ENCODE measurements around the gene OSBPL1A. TPM values are rescaled to one million over a fixed set of nuclear protein-coding genes. Genes with fewer than 3 reads are reported as not detected.

OSBPL1A gene
- total RNA-seq, 4 donors from 2014 or later, result 61.5 to 227 (median 98.7) TPM

DNA sequence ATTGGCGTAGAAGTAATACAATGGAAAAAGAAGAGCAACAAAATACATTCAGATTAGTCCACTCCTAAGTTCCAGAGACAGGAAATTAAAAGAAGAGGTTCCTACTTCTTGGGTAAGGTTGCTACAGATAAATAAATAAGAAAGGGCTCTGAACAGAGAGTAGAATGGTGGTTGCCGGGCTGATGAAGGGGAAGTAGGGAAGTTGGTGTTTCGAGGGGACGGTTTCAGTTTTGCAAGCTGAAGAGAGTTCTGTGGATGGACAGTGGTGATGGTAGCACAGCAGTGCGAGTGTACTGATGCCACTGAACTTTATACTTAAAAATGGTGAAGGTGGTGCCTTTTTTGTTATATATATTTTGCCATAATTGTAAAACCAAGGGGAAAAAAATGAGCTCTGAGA is 210.6 kb downstream of the OSBPL1A start:
- H3K27ac ChIP-seq, result no peak overlapping the region
- H3K27me3 ChIP-seq, result no peaks in the 10 kb centered on the region
- H3K4me1 ChIP-seq, result peaks cover 40 to 42% of the 10 kb centered on the region in 2 donors
- peaks cover 0 to 7% of the 10 kb centered on the region in 2 donors for H3K36me3 ChIP-seq
- no peak for TF ChIP-seq POLR2A (IDR thresholded peaks at IDR 0.05)
- TF ChIP-seq, protein P1, sequence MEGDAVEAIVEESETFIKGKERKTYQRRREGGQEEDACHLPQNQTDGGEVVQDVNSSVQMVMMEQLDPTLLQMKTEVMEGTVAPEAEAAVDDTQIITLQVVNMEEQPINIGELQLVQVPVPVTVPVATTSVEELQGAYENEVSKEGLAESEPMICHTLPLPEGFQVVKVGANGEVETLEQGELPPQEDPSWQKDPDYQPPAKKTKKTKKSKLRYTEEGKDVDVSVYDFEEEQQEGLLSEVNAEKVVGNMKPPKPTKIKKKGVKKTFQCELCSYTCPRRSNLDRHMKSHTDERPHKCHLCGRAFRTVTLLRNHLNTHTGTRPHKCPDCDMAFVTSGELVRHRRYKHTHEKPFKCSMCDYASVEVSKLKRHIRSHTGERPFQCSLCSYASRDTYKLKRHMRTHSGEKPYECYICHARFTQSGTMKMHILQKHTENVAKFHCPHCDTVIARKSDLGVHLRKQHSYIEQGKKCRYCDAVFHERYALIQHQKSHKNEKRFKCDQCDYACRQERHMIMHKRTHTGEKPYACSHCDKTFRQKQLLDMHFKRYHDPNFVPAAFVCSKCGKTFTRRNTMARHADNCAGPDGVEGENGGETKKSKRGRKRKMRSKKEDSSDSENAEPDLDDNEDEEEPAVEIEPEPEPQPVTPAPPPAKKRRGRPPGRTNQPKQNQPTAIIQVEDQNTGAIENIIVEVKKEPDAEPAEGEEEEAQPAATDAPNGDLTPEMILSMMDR (IDR thresholded peaks at IDR 0.05 in 4 of 5, conservative IDR thresholded peaks at IDR 0.05 in 1 of 5), result no peak
- intact Hi-C loops (cut with DNase I; ENCODE audit: low total_unique reads) (no loop called here), in situ Hi-C loops (cut with MboI; ENCODE audit: low sequenced_read_pairs in 4 of 4) (no loop called here)
- no peaks in the 10 kb centered on the region for H3K9me3 ChIP-seq
- no peak for DNase-seq
- no peak overlapping the region for H3K4me3 ChIP-seq
- no peak for ATAC-seq

DNA sequence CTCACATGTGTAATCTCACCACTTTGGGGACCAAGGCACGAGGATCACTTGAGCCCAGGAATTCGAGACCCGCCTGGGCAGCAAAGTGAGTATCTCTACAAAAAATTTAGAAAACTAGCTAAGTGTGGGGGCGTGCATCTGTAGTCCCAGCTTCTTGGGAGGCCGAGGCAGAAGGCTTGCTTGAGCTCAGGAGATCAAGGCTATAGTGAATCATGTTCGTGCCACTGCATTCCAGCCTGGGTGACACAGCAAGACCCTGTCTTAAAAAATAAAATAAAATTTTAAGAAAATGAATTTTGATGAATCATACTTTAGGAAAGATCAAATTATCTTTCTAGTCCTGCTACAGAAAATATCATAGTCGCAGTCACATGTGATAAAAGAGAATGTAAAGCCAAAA is 211.8 kb downstream of the OSBPL1A start:
- in situ Hi-C loops (cut with MboI; ENCODE audit: low sequenced_read_pairs in 4 of 4) (no loop called here), intact Hi-C loops (cut with DNase I; ENCODE audit: low total_unique reads) (no loop called here)
- H3K4me1 ChIP-seq, result peaks cover 27 to 30% of the 10 kb centered on the region in 2 donors
- H3K27ac ChIP-seq, result no peak overlapping the region
- DNase-seq (no peak), ATAC-seq (no peak)
- no peak for TF ChIP-seq POLR2A (IDR thresholded peaks at IDR 0.05)
- TF ChIP-seq, protein P1 (IDR thresholded peaks at IDR 0.05 in 4 of 5, conservative IDR thresholded peaks at IDR 0.05 in 1 of 5), result no peak
- H3K27me3 ChIP-seq, result no peaks in the 10 kb centered on the region
- H3K4me3 ChIP-seq, result no peak overlapping the region
- H3K36me3 ChIP-seq, result peaks cover 0 to 7% of the 10 kb centered on the region in 2 donors
- no peaks in the 10 kb centered on the region for H3K9me3 ChIP-seq

DNA sequence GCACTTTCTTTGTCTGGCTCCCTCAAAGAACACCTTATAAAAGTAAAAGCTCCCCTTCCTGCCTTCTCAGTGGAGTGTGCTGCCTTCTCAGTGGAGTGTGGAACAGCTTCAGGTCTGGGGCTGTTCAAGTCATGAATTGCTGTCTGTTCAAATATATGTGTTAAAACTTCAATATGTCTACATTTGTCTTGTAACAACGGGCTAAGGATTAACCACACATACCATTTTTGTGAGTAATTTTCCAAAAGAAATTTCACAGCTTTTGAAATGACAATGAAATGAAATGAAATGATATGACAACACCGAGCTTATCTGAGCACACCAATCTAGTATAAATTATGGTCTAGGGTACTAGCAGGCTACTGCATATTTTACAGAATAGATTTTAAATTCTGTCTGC is 215.8 kb downstream of the OSBPL1A start:
- H3K27ac ChIP-seq, result no peak overlapping the region
- TF ChIP-seq, protein P1 (IDR thresholded peaks at IDR 0.05 in 4 of 5, conservative IDR thresholded peaks at IDR 0.05 in 1 of 5), result no peak
- no peak overlapping the region for H3K4me3 ChIP-seq
- no peaks in the 10 kb centered on the region for H3K9me3 ChIP-seq
- intact Hi-C loops (cut with DNase I; ENCODE audit: low total_unique reads) (no loop called here), in situ Hi-C loops (cut with MboI; ENCODE audit: low sequenced_read_pairs in 4 of 4) (no loop called here)
- H3K36me3 ChIP-seq, result peaks cover 0 to 7% of the 10 kb centered on the region in 2 donors
- H3K4me1 ChIP-seq, result peaks cover 6% of the 10 kb centered on the region in 2 donors
- H3K27me3 ChIP-seq, result no peaks in the 10 kb centered on the region
- ATAC-seq (no peak), DNase-seq (no peak)

DNA sequence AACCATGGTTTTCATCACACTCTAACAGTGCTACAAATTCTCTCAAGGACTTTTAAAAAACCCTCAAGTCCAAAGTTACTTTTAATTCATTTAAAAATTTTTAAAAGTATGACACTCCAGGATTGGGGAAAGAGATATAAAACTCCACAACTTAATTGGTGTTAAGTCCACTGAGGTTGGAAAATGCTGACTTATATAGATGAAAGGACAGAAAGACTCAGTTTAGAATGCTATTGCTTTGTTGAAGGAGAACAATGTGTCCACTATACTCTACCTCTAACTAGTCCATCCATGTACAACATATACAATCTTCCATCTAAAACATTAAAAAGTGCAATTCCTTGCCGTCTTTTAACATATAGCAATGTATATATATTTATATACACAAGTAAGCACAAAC is 217.6 kb downstream of the OSBPL1A start:
- DNase-seq, result no peak
- ATAC-seq, result no peak
- Histone ChIP-seq H3K9me3 (no peaks in the 10 kb centered on the region), H3K4me1 (peaks cover 6 to 7% of the 10 kb centered on the region in 2 donors), H3K27me3 (no peaks in the 10 kb centered on the region), H3K27ac (no peak overlapping the region), H3K36me3 (peaks cover 0 to 3% of the 10 kb centered on the region in 2 donors), H3K4me3 (no peak overlapping the region)
- TF ChIP-seq, protein P1 (IDR thresholded peaks at IDR 0.05 in 4 of 5, conservative IDR thresholded peaks at IDR 0.05 in 1 of 5), result no peak
- TF ChIP-seq POLR2A (IDR thresholded peaks at IDR 0.05), result no peak
- in situ Hi-C loops (cut with MboI; ENCODE audit: low sequenced_read_pairs in 4 of 4) (no loop called here), intact Hi-C loops (cut with DNase I; ENCODE audit: low total_unique reads) (no loop called here)
